ENCODE results near the gene KCNH2.

DNA sequence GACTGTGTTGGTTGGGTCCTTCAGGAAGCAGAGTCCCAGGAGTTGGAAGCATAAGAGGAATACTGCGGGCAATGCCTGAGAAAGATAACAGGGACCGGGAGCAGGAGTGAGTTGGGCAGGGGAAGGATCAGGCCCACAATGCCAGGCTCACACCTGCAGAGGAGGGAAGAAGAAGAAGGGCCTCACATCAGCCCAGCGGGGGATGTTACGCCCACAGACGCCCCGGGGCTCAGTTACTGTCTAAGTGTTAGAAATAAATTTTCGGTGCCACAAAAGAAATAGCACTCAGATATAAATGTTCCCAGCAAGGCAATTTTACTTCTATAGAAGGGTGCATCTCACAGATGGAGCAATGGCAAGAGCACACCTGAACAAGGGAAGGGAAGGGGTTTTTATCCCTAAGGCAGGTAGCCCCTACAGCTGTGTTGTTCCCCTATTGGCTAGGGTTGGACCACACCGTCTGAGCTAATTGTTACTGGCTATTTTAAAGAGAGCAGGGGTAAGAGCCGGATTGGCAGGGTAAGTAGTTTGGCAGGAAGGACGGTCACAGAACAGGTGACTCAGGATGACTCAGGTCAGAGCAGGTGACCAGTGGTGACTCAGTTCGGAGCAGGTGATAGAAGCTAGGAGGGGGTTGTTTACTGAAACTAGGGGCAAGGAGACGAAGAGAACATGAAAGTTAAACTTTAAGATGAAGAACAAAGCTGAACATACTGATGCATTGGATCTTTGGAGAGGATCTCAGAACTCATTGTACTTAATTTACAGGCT lies 12.5 kb upstream of the KCNH2 start, which contains the start of gene NOS3:
- TF ChIP-seq, protein P1, sequence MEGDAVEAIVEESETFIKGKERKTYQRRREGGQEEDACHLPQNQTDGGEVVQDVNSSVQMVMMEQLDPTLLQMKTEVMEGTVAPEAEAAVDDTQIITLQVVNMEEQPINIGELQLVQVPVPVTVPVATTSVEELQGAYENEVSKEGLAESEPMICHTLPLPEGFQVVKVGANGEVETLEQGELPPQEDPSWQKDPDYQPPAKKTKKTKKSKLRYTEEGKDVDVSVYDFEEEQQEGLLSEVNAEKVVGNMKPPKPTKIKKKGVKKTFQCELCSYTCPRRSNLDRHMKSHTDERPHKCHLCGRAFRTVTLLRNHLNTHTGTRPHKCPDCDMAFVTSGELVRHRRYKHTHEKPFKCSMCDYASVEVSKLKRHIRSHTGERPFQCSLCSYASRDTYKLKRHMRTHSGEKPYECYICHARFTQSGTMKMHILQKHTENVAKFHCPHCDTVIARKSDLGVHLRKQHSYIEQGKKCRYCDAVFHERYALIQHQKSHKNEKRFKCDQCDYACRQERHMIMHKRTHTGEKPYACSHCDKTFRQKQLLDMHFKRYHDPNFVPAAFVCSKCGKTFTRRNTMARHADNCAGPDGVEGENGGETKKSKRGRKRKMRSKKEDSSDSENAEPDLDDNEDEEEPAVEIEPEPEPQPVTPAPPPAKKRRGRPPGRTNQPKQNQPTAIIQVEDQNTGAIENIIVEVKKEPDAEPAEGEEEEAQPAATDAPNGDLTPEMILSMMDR (IDR thresholded peaks at IDR 0.05), result no peak
- no peak for TF ChIP-seq POLR2A (IDR thresholded peaks at IDR 0.05)

Data from stomach (tissue), 4 donors.